HUES64 (cell line): Measurements from ENCODE around the gene MYH3.

Experiments
- H3K27ac ChIP-seq: 2 replicates; pipeline ENCODE4 v1.7.0; 2013; ENCODE audit warnings: low read depth, low read length, inconsistent platforms
- H3K27me3 ChIP-seq: 2 replicates; pipeline ENCODE4 v1.6.1; 2013; ENCODE audit warnings: mild to moderate bottlenecking, low read length; ENCODE audit not compliant: insufficient read depth
- H3K36me3 ChIP-seq: 2 replicates; pipeline ENCODE4 v1.6.1; 2013; ENCODE audit warnings: mild to moderate bottlenecking, low read length; ENCODE audit not compliant: insufficient read depth
- H3K4me1 ChIP-seq: 2 replicates; pipeline ENCODE4 v1.6.1; 2013; ENCODE audit warnings: mild to moderate bottlenecking, low read length, moderate library complexity; ENCODE audit not compliant: insufficient read depth
- H3K4me3 ChIP-seq: 2 replicates; pipeline ENCODE4 v1.5.1; 2013; ENCODE audit warnings: mild to moderate bottlenecking, low read length, moderate library complexity
- H3K9ac ChIP-seq: 2 replicates; pipeline ENCODE4 v1.6.1; 2013; ENCODE audit warnings: mild to moderate bottlenecking, low read depth, low read length
- H3K9me3 ChIP-seq: 2 replicates; pipeline ENCODE4 v1.6.1; 2013; ENCODE audit warnings: low read depth, low read length; ENCODE audit not compliant: insufficient read depth
- WGBS: fragments of 150-250, 120-280 bp; methylation state at CpG from one replicate; pipeline ENCODE4 v1.1.7; 2013; ENCODE audit warnings: missing lambda C conversion rate; 5-methylcytosine and 5-hydroxymethylcytosine counted together

Gene MYH3

GRCh38 chr17:10613775-10614513, 43.2 kb downstream of the MYH3 start:
- 91% methylated on average over 16 of the region's 16 CpGs for WGBS
- no peaks in the 10 kb centered on the region for H3K27me3 ChIP-seq
- no peak overlapping the region for H3K9ac ChIP-seq
- no peak overlapping the region for H3K4me3 ChIP-seq
- no peak overlapping the region for H3K27ac ChIP-seq
- no peaks in the 10 kb centered on the region for H3K36me3 ChIP-seq
- no peaks in the 10 kb centered on the region for H3K4me1 ChIP-seq
- H3K9me3 ChIP-seq = no peaks in the 10 kb centered on the region

DNA sequence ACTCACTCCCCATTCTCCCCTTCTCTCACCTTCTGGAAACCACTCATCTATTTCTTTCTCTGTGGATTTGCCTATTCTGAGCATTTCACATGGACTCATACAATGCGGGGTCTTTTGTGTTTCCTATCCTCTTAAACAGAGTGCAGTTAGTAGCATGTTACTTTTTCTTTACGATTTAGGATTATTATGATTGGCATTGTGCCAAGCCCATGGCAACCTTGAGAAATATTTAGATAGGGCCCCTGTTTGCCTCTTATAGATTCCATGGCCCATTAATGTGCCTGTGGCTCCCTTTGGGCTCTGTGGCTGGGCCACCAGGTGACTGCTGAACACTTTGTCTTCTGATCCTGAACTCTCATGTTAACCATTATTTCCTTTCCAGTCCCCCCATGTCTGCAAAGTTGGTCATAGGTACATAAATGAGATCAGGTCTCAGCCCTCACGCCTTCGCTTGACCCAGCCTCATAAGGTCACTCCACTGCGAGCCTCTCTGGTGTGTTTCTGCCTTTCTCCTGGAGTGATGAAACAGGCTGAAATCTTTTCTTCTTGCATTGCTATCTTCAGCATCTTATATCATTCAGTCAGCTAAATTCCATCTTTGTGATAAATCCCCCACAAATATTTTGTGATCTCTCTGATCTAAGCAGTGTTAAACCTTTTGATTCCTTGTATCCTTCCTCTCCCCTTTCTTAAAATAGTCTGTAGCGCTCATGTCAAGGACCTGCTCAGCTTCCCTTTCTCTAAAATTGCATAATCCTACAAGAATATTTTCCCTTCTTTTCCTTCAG, 44.0 kb downstream of the MYH3 start:
- H3K27ac ChIP-seq = no peak overlapping the region
- WGBS = 94% methylated on average over 6 of the region's 6 CpGs

DNA sequence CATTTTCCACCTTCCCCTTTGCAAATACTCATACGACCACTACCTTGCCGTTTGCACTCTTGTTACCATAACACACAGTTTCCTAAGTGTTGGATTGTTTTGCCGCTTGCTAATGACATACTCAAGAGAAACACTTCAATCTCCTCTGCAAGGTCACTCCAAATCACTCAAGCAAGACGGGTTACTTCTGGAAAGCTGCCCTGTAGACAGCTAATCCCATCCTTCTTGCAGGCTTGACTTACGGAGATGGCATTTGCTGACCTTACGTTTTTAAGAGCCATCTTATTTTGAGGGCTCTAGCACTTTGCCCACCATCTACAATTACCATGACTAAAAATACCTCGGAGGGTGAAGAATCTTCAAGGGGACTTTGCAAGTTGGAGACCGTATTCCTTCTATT, 46.2 kb downstream of the MYH3 start:
- no peak overlapping the region for H3K27ac ChIP-seq
- H3K27me3 ChIP-seq = no peaks in the 10 kb centered on the region
- H3K9me3 ChIP-seq = no peaks in the 10 kb centered on the region
- no peak overlapping the region for H3K4me3 ChIP-seq
- H3K9ac ChIP-seq = no peak overlapping the region
- WGBS = 93% methylated on average over 8 of the region's 8 CpGs
- H3K4me1 ChIP-seq = no peaks in the 10 kb centered on the region
- H3K36me3 ChIP-seq = no peaks in the 10 kb centered on the region

More for the DNA sequence above, 44.0 kb downstream of the MYH3 start:
- Histone ChIP-seq H3K9ac (no peak overlapping the region), H3K27me3 (no peaks in the 10 kb centered on the region), H3K4me3 (no peak overlapping the region), H3K9me3 (no peaks in the 10 kb centered on the region), H3K36me3 (no peaks in the 10 kb centered on the region), H3K4me1 (no peaks in the 10 kb centered on the region)

DNA sequence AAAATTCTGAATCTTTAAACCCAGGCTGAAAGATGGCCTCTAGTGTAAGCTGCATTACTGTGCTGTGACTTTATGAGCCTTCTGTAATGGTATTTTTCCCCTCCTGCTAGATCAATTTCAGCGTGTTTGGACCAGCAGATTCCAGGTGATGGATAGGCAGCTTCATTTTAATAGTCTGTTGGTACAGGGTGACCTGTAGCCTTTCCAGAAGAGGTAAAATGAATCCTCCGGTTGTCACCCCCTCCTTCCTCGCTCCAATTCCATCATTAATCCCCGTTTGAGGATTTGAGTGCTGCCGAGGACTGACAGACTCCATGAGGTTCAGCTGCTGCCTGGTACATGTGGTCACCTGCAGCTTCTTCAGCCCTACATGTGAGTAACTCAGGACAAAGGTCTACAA, 48.9 kb downstream of the MYH3 start:
- WGBS = 90% methylated on average over 5 of the region's 5 CpGs
- H3K9ac ChIP-seq = no peak overlapping the region
- no peaks in the 10 kb centered on the region for H3K4me1 ChIP-seq
- no peak overlapping the region for H3K4me3 ChIP-seq
- H3K27ac ChIP-seq = no peak overlapping the region
- H3K27me3 ChIP-seq = no peaks in the 10 kb centered on the region
- H3K36me3 ChIP-seq = no peaks in the 10 kb centered on the region
- no peaks in the 10 kb centered on the region for H3K9me3 ChIP-seq

DNA sequence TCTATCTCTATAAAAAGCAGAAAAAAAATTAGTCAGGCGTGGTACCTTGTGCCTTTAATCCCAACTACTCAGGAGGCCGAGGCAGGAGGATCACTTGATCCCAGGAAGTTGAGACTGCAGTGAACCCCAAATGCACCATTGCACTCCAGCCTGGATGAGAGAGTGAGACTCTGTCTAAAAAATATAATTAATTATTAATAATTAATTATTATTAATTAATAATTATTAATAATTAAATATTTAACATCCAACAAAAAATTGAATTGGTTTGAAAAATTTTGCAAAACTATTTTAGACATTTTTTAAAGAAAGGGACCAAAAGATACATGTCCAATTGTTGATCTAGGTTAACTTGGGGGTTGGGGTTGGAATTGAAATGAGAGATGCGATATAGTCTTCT, 51.0 kb downstream of the MYH3 start:
- no peak overlapping the region for H3K27ac ChIP-seq
- H3K9me3 ChIP-seq = no peaks in the 10 kb centered on the region
- WGBS = 95% methylated on average over 3 of the region's 3 CpGs
- no peak overlapping the region for H3K4me3 ChIP-seq
- H3K9ac ChIP-seq = no peak overlapping the region
- no peaks in the 10 kb centered on the region for H3K4me1 ChIP-seq
- no peaks in the 10 kb centered on the region for H3K27me3 ChIP-seq
- no peaks in the 10 kb centered on the region for H3K36me3 ChIP-seq

DNA sequence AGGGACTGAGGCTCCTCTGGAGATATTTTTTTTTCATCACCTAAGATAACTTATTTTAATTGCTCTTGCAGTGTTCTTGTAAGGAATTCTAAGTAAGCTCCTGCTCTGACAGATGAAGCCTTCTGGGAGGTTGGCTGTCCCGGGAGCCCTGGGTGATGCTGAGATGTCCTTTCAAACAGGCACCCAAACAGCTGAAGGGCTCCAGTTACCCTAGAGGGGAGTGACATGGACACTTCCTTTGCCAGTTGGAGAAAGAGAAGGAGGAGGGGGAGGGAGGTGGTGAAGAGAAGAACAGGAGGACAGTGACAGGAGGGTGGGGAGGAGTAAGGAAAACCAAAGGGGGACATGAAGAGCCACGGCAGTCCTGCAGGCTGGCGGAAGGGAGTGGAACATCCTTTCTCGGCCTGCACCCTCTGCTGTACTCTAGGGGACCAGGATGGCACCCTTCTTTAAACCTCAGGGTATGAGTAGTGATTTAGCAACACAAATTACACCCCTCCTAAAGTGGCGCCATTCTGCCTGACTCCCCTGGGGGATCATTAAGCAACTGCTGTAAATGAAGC, 51.8 kb downstream of the MYH3 start:
- H3K4me3 ChIP-seq = no peak overlapping the region
- no peaks in the 10 kb centered on the region for H3K4me1 ChIP-seq
- H3K27ac ChIP-seq = no peak overlapping the region
- WGBS = 83% methylated on average over 5 of the region's 5 CpGs
- H3K9me3 ChIP-seq = no peaks in the 10 kb centered on the region
- H3K27me3 ChIP-seq = no peaks in the 10 kb centered on the region
- H3K36me3 ChIP-seq = no peaks in the 10 kb centered on the region
- no peak overlapping the region for H3K9ac ChIP-seq

DNA sequence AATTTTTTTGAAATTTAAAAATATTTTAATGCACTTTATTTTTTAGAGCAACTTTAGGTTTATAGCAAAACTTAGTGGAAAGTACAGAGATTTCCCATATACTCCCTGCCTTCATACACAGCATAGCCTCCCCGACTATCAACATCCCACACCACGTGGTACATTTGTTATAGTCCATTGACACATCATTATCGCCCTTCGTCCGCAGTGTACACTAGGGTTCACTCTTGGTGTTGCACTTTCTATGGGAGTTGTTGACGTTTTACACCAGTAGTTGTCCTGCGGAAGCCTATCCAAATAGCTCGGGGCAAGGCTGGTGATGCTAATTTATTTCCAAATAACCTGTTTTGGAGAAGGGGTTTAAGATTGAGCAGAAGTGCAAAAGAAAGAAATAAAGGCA, 52.6 kb downstream of the MYH3 start:
- Histone ChIP-seq H3K4me3 (no peak overlapping the region), H3K36me3 (no peaks in the 10 kb centered on the region), H3K27ac (no peak overlapping the region), H3K9me3 (no peaks in the 10 kb centered on the region), H3K9ac (no peak overlapping the region), H3K27me3 (no peaks in the 10 kb centered on the region), H3K4me1 (no peaks in the 10 kb centered on the region)
- WGBS = 94% methylated on average over 8 of the region's 8 CpGs

DNA sequence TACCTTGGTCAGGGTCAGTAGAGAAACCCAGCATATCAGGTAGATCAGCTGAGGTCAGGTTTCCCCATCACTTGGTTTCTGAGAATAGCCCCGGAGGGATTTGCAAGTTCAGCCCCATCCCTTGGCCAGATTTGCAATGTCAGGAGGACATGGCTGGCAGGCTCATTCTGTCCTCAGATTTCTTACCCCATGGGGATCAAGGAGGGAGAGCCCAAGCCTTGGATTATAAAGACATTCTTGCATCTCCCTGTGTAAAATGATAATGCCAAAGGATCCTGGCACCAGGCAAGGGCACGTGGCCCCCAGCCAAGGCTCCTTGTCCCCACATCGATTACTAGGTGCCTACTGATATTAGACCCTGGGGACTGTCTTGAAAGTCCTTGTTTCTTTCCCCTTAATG, 53.2 kb downstream of the MYH3 start:
- H3K9me3 ChIP-seq = no peaks in the 10 kb centered on the region
- no peaks in the 10 kb centered on the region for H3K27me3 ChIP-seq
- H3K27ac ChIP-seq = no peak overlapping the region
- no peaks in the 10 kb centered on the region for H3K36me3 ChIP-seq
- no peak overlapping the region for H3K4me3 ChIP-seq
- no peak overlapping the region for H3K9ac ChIP-seq
- WGBS = 86% methylated on average over 3 of the region's 3 CpGs
- no peaks in the 10 kb centered on the region for H3K4me1 ChIP-seq

DNA sequence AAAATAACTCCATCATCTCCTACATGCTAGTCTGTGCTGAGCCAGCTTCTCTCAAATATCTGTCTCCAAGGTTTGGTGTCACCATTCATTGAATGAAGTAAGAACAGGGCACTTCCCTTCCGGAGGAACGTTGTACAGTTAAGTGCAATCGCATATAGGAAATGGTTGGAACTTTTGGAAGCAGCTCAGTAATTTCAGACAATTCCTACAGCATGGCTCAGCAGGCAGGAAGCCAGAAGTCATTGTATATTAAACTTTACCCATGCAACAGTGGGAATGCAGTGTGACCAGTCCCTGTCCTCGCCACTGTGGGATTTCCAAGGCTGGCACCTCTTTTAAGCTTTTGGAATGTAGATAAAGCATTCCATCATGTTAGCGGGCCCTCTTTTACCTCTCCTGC, 56.5 kb downstream of the MYH3 start:
- Histone ChIP-seq H3K27ac (no peak overlapping the region), H3K9ac (no peak overlapping the region), H3K4me1 (no peaks in the 10 kb centered on the region), H3K4me3 (no peak overlapping the region), H3K27me3 (no peaks in the 10 kb centered on the region), H3K9me3 (no peaks in the 10 kb centered on the region), H3K36me3 (no peaks in the 10 kb centered on the region)
- WGBS = 84% methylated on average over 5 of the region's 5 CpGs

GRCh38 chr17:10598621-10599020, 58.5 kb downstream of the MYH3 start:
- Histone ChIP-seq H3K4me1 (no peaks in the 10 kb centered on the region), H3K27me3 (no peaks in the 10 kb centered on the region), H3K27ac (no peak overlapping the region), H3K36me3 (no peaks in the 10 kb centered on the region), H3K9me3 (no peaks in the 10 kb centered on the region), H3K4me3 (no peak overlapping the region), H3K9ac (no peak overlapping the region)
- WGBS = 85% methylated on average over 2 of the region's 2 CpGs

GRCh38 chr17:10589553-10590145, 67.5 kb downstream of the MYH3 start:
- 93% methylated on average over 8 of the region's 8 CpGs for WGBS
- H3K4me1 ChIP-seq = no peaks in the 10 kb centered on the region
- no peaks in the 10 kb centered on the region for H3K9me3 ChIP-seq
- no peak overlapping the region for H3K4me3 ChIP-seq
- no peaks in the 10 kb centered on the region for H3K36me3 ChIP-seq
- no peak overlapping the region for H3K9ac ChIP-seq
- no peaks in the 10 kb centered on the region for H3K27me3 ChIP-seq
- no peak overlapping the region for H3K27ac ChIP-seq
